HuH-7.5 (cell line): ENCODE measurements around the gene LSP1.

ENCODE experiments used
- DNase-seq: peaks from one replicate; pipeline ENCODE4 v3.0.0; 2011; ENCODE audit warnings: low spot score

Gene LSP1

GRCh38 chr11:1848640-1849430 is 4.0 kb upstream of the LSP1 start:
- no peak for DNase-seq

GRCh38 chr11:1851468-1852180 is 1.3 kb upstream of the LSP1 start:
- DNase-seq, result no peak

GRCh38 chr11:1852271-1852876 is 510 bp upstream of the LSP1 start:
- DNase-seq, result no peak

- no peak for DNase-seq
These were observed 670 bp downstream of the LSP1 start for GRCh38 chr11:1853376-1854131.

GRCh38 chr11:1854132-1854948 is 1.5 kb downstream of the LSP1 start:
- DNase-seq, result no peak

GRCh38 chr11:1854949-1855885 is 2.3 kb downstream of the LSP1 start:
- no peak for DNase-seq

GRCh38 chr11:1855886-1856265 is 3.0 kb downstream of the LSP1 start:
- no peak for DNase-seq

- DNase-seq, result no peak
These were observed 3.6 kb downstream of the LSP1 start for GRCh38 chr11:1856306-1857005.

GRCh38 chr11:1857064-1857463 is 4.2 kb downstream of the LSP1 start:
- DNase-seq, result no peak

GRCh38 chr11:1858154-1858553 is 5.3 kb downstream of the LSP1 start:
- no peak for DNase-seq

- DNase-seq, result no peak
These were observed 5.7 kb downstream of the LSP1 start for GRCh38 chr11:1858576-1858975.

GRCh38 chr11:1859004-1859403 is 6.1 kb downstream of the LSP1 start:
- DNase-seq, result no peak

GRCh38 chr11:1860108-1860507 is 7.2 kb downstream of the LSP1 start:
- no peak for DNase-seq

- no peak for DNase-seq
These were observed 8.8 kb downstream of the LSP1 start for GRCh38 chr11:1861435-1862411.

- DNase-seq, result no peak
These were observed 9.9 kb downstream of the LSP1 start for GRCh38 chr11:1862588-1863351.

GRCh38 chr11:1863352-1864216 is 10.7 kb downstream of the LSP1 start:
- DNase-seq, result no peak

GRCh38 chr11:1864231-1864630 is 11.3 kb downstream of the LSP1 start:
- no peak for DNase-seq
